Inflammatory macrophage (primary cell): ENCODE measurements around the gene MAGEF1.

Source experiments
- DNase-seq, 2 donors: peaks; one replicate each; pipeline ENCODE4 v3.0.0-alpha.2; 2020 to 2022
- total RNA-seq, 18 experiments: gene quantifications; one replicate each; lab custom pipeline; 2026; ENCODE audit warnings: mixed read lengths in 6 of 18, inconsistent platforms in 2 of 18; lab: John Stamatoyannopoulos, UW

MAGEF1 gene
- total RNA-seq = 0.46 to 5.3 (median 2.3) reads per million in 18 experiments

- peak; percentile 31 to 41 for DNase-seq
These were observed at the start of gene MAGEF1 for GRCh38 chr3:184711493-184712247. Gene MAGEF1, minus strand, starts transcription at chr3:184712064. Its CDS starts 243 bp downstream, at chr3:184711821.

- DNase-seq = no peak
These were observed 49.4 kb upstream of the MAGEF1 start for GRCh38 chr3:184761075-184761841.

GRCh38 chr3:184760337-184761074, 48.6 kb upstream of the MAGEF1 start:
- no peak for DNase-seq

GRCh38 chr3:184759666-184760200, 47.9 kb upstream of the MAGEF1 start:
- DNase-seq = no peak

- no peak for DNase-seq
These were observed 46.2 kb upstream of the MAGEF1 start for GRCh38 chr3:184758056-184758455.

- DNase-seq = peak; percentile 51 to 65
These were observed 45.3 kb upstream of the MAGEF1 start for GRCh38 chr3:184757022-184757651.

- DNase-seq = no peak
These were observed 44.5 kb upstream of the MAGEF1 start for GRCh38 chr3:184756151-184757021.

- no peak for DNase-seq
These were observed 43.5 kb upstream of the MAGEF1 start for GRCh38 chr3:184755315-184755731.

GRCh38 chr3:184752361-184752760, 40.5 kb upstream of the MAGEF1 start:
- DNase-seq = no peak

- DNase-seq = no peak
These were observed 39.6 kb upstream of the MAGEF1 start for GRCh38 chr3:184751204-184752040.

- DNase-seq = no peak
These were observed 38.7 kb upstream of the MAGEF1 start for GRCh38 chr3:184750349-184751083.

- DNase-seq = no peak
These were observed 37.4 kb upstream of the MAGEF1 start for GRCh38 chr3:184749168-184749744.

- peak; percentile 71 to 79 for DNase-seq
These were observed 36.6 kb upstream of the MAGEF1 start for GRCh38 chr3:184748219-184749135.

GRCh38 chr3:184746131-184747120, 34.6 kb upstream of the MAGEF1 start:
- DNase-seq = no peak

GRCh38 chr3:184745526-184745925, 33.7 kb upstream of the MAGEF1 start:
- DNase-seq = no peak

GRCh38 chr3:184743248-184743647, 31.4 kb upstream of the MAGEF1 start:
- DNase-seq = no peak

GRCh38 chr3:184742676-184743135, 30.8 kb upstream of the MAGEF1 start:
- no peak for DNase-seq
